GM19467 (cell line): Measurements from ENCODE around the gene WDR36.

Source experiments
- ATAC-seq: cut with Tn5 transposase; IDR thresholded peaks from one replicate; pipeline ENCODE4 v1.9.1; 2021; ENCODE audit warnings: mild to moderate bottlenecking, moderate library complexity; ENCODE audit not compliant: unreplicated experiment

The WDR36 gene

DNA sequence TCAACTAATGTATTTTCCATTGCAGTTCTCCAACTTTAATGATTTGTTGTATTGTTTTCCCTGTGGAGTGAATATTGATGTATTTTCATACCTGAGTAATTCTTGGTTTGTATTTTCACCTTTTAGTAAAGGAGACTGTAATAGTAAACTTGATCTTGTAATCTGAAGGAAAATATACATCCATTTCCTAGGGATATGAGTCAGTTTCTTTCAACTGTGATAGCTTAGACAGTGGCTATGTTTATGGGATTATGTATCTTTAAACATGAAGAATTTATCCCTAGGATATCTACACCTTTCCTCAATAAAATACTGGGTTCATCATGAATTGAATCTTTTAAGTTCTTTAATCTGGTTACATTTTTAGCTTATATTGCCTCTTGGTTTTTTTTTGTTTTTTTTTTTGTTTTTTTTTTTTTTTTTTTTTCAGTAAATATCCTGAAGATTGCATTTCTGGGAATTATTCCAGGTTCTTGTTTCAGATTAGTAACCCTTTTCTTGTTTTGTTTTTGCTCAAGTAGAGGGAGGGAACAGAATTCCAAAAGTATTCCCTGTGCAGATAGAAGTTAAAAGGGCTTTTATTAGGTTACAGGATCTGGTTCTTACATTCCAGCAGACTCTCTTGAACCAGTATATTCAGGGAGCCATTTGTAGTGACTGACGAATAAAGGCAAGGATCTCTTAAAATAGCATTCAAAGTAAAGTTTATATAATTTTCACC lies 7.1 kb downstream of the WDR36 start:
- ATAC-seq, result no peak

DNA sequence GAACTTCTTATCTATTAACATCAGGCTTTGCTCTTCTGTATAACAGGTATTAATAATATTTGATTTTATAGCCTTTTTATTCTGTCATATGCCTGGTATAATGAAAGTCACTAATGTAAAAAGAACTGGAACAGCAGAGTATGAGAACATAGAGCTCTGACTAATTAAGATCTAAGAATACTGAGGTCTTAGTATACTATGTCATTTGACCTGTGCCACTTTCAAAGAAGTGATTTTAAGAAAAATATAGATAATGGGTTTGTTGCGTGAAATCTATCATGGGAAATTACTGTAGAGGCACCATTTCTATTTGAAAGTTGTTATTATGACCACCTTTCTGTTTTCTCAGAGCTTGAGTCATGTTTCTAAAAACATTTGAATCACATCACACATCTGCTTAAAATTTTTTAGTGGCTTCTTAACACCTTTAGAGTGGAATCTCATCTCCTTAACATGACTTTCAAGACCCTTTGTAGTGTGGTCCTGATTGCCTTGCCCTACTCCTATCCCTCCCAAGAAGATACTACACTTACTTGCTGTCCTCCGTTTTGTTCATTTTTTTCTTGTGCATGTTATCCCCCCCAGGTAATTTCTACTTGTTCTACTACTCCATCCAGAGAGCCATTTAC lies 14.3 kb downstream of the WDR36 start:
- ATAC-seq, result no peak

- no peak for ATAC-seq
Measured at GRCh38 chr5:111107371-111107770, 15.2 kb downstream of the WDR36 start.

DNA sequence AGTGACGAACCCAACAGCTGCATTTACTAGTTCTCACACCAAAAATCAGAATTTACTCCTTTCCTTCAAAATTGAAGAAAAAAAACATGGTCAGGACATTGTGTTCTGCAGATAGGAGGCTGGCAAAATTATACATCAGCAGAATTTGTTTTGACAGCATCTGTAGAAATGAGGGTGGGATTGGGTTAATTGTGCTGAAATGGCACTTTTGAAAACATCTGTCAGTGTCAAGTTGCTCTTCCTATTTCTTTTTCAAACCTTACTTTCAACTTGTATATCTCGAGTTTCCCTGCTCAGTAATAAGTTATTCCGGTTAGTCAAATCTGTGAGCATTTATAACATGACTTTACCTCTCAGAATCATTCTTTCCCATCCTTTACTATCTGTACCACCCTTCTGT lies 19.8 kb downstream of the WDR36 start:
- ATAC-seq, result no peak

DNA sequence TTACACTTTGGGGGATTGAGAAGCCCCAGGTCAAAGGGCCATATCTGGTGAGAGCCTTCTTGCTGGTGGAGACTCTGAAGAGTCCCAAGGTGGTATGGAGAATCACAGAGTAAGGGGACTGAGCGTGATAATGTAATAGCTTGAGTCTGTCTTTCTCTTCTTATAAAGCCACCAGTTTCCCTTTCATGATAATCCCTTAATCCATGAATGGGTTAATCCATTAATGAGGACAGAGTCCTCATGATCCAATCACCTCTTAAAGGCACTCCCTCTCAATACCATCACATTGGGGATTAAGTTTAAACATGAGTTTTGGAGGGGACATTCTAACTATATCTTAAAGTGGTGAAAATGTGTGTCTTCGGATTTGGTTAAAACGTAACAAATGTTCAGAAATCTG lies 21.5 kb downstream of the WDR36 start:
- no peak for ATAC-seq

DNA sequence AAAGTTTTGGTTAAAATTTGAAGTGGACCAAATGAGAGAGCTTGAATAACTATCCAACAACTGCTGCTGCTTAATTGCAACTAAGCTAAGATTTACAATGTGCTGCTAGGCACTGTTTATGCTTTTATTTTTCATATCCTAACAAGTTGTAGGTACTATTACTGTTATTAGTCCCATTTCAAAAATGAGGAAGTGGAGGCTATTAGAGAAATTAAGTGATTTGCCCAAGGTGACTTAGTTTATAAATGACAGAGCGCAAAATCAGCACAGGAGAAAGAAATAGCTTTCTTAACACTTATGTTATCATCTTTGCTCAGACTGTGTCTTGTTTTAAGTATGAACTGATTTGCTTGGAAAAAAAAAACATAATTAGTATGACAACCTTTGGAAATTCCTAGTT lies 23.1 kb downstream of the WDR36 start:
- no peak for ATAC-seq

DNA sequence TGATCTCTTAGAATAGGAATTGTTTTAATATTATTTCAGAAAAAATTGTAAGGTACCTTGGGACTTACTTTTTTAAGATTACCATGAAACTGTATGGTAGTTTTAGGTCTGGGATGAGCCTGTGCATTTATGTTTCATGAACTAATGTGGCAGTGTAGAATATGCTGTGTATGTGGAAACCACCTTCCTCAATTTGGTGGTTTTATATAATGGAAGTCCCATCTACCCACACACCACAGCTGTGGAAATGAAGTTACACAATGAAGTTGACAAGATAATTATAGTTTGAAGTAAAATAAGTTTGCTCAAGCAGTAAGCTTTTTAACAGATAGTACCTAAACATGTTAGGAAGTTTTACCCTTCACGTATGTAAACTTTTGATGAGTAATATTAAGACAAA lies 24.4 kb downstream of the WDR36 start:
- ATAC-seq, result no peak

DNA sequence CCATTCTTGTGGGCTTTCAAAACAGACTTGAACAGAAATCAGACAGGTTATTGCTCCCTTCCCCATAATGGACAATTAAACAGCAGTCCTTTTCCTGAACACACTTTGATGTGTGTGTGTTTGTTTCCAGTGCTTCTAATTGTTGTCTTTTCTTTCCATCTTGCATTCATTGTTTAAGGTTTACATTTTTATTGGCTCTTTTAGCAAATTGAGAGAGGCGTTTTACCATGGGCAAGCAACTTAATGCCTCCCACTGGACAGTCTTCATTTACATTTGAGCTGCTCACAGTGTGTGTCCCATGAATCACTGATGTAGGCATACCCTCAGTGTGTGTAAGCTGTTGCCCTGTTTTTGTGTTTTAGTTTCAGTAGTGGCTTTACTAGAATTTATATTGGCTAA lies 25.0 kb downstream of the WDR36 start:
- no peak for ATAC-seq

GRCh38 chr5:111119221-111119620 lies 27.1 kb downstream of the WDR36 start:
- no peak for ATAC-seq

DNA sequence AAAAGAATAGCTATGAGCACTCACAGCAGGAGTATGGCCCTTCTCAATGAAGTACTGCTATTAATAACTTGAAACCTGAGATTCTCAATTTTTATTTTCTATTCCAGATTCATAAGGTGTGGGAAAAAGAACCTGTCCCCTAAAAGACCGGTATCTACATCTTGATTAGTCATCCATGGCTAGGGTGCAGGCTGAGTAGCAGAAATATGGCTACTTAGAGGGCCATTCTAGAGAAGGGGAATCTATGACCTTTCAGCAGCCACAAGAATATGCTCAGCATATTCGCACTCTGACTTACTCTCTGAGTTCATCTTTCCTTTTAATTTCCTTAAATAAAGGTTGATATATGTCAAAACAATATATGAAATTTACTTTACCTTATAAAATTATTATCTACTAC lies 27.7 kb downstream of the WDR36 start:
- ATAC-seq, result no peak

GRCh38 chr5:111120911-111121310 lies 28.8 kb downstream of the WDR36 start:
- ATAC-seq, result no peak

DNA sequence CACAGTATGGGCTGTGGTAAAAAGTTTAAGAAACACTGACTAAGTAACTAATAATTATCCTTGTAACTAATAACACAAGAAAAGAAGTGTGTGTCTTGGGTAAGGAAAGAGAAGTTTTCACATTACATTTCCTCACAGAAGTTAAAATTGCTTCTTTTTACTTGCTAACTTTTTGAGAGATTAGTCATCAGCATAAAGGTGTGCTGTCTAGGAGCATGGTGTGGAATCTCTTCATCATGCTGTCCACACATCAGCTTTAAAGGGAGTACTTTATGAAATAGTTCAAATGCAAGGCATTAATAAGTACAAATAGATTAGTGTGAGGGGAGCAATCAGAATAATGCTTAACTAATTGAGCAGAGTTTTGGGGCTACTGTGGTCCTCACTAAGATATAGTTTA lies 29.8 kb downstream of the WDR36 start:
- ATAC-seq, result no peak

DNA sequence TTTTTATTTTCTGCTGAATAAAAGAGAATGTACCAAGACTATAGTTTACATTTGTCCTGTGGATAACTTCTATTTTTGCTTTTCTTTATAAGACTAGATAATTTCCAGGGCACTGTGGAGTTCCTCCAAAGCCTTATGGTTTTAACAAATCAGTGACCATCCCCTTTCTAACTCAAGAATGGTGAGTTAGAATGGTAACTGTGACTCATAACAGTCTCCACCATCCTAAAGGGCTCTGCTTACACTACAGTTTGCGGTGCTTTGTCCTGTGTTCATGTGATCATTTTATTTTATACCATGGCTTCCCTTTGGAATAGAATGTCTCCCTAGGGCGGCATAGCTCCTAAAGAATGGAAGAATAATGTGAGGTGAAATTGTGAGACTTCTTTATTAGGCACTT lies 30.2 kb downstream of the WDR36 start:
- no peak for ATAC-seq

GRCh38 chr5:111124793-111125192 lies 32.6 kb downstream of the WDR36 start:
- ATAC-seq, result no peak

- no peak for ATAC-seq
Measured at GRCh38 chr5:111126896-111127295, 34.7 kb downstream of the WDR36 start.

DNA sequence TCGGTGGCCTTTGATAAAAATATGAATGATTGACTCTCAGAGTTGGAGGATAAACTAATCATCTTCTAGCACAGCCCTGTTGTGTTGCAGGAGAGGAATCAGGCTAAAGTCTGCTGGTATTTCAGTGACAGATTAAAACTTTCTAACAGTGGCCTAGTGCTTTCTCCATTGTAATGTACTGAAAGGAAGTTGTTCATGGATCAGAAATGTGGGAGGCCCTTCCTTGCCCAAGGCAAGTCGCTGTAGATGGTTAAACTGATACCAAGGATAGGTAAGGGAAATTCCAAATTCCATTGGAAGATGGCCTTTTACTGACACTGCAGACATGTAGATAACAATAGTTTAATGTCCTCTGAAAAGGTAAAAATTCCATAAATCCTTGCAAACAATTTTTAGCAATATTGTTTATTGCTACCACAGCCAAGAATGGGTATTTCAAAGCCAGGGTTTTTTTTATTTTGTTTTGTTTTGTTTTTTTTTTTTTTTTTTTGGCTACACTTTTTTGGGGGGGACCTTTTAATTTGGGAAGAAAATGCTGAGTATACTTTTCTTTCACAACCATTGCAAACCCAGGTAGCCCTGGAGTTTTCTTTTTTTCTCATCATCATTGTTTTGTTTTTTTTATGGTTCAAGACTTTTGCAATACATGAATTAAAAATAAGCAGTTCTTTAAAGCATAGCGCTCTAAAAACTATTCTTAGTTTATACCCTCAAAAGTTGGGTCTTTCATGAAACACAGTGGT lies 35.5 kb downstream of the WDR36 start:
- ATAC-seq, result no peak

DNA sequence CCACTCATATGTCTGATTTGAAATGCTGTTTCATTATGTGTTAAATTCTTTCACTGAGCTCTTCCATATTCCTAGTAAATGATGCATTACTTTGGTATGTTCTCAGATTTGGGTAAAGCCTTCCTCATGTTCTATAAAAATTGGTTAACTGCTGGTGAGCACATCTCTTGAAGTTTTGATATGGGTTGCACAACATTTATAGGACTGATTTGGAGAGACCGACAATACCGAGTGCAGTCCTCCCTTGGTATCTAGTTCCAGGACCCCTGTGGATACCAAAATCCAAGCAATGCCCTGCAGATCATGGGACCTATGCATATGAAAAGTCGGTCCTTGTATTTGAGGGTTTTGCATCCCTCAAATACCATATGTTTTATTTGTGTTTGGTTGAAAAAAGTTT lies 37.8 kb downstream of the WDR36 start:
- ATAC-seq, result no peak

GRCh38 chr5:111131356-111131755 lies 39.2 kb downstream of the WDR36 start:
- no peak for ATAC-seq

DNA sequence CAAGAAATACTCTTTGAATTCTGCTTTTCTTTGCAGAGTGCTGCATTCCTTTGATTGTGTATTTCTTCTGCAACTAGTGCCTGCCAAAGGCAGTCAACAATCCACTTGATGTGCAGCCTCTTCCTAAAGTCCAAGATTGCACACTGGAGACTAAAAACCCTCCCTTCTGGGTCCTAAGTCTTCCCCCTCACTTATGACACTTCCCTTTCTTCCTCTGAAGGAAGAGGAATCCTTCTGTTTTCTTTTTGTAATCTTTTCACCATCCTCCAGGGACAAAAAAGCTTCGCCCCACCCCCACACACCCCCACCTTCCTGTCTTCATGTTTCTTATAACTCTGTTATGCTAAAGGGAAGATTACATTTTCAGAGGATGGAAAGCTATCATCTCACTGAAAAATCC lies 39.9 kb downstream of the WDR36 start:
- no peak for ATAC-seq

GRCh38 chr5:111132731-111133435 lies 40.7 kb downstream of the WDR36 start:
- no peak for ATAC-seq

GRCh38 chr5:111133436-111133751 lies 41.2 kb downstream of the WDR36 start:
- ATAC-seq, result no peak

DNA sequence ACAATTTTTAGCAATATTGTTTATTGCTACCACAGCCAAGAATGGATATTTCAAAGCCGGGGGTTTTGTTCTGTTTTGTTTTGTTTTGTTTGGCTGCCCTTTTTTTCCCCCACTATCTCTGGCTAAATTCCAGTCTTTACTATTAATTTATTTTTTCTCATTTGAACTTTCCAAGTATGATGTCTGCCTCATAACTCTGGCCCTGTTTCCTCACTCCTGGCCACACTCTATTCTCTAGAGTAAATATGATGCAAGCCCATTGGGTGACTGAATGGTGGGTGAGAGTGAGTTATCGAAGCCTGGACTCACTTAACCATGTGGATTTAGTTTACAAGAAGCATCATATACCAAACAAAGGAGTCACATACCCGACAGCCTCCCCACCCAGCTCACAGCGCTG lies 41.9 kb downstream of the WDR36 start:
- ATAC-seq, result no peak
